Retina (tissue), 1 donor: ENCODE data around the gene EFHC1.
A peak's percentile ranks its signal among the peaks of the same experiment; 100 is the strongest.
"Not testable (repeated sequence)": the region's sequence is repeated elsewhere in the genome, so short reads cannot be mapped to it uniquely, and the experiment has no call there.

Source experiments
- DNase-seq: peaks from one replicate; pipeline ENCODE4 v3.0.0-alpha.2; 2016

The EFHC1 gene

GRCh38 chr6:52399511-52400312 lies 20.4 kb upstream of the EFHC1 start:
- DNase-seq = peak; percentile 38

- DNase-seq = no peak
These were observed 19.7 kb upstream of the EFHC1 start for GRCh38 chr6:52400313-52401041.

DNA sequence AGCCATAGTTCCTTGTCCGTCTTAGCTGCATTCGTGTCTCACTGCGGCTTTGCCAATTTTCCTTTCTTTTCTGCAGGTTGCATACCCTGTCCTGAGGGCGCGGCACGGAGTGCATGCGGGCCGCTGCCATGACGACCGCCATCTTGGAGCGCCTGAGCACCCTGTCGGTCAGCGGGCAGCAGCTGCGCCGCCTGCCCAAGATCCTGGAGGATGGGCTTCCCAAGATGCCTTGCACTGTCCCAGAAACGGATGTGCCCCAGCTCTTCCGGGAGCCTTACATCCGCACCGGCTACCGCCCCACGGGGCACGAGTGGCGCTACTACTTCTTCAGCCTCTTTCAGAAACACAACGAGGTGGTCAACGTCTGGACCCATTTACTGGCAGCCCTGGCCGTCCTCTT lies 17.1 kb upstream of the EFHC1 start:
- no peak for DNase-seq

DNA sequence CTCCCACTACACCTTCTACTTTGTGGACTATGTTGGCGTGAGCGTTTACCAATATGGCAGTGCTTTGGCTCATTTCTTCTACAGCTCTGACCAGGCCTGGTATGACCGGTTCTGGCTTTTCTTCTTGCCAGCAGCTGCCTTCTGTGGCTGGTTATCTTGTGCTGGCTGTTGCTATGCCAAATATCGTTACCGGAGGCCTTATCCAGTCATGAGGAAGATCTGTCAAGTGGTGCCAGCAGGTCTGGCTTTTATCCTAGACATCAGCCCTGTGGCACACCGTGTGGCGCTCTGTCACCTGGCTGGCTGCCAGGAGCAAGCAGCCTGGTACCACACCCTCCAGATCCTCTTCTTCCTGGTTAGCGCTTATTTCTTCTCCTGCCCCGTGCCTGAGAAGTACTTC lies 16.5 kb upstream of the EFHC1 start:
- DNase-seq = no peak

- no peak for DNase-seq
These were observed 14.9 kb upstream of the EFHC1 start for GRCh38 chr6:52405243-52405642.

GRCh38 chr6:52407467-52407866 lies 12.7 kb upstream of the EFHC1 start:
- DNase-seq = peak; percentile 33

GRCh38 chr6:52409499-52409898 lies 10.6 kb upstream of the EFHC1 start:
- no peak for DNase-seq

GRCh38 chr6:52410979-52411378 lies 9.2 kb upstream of the EFHC1 start:
- DNase-seq = no peak

DNA sequence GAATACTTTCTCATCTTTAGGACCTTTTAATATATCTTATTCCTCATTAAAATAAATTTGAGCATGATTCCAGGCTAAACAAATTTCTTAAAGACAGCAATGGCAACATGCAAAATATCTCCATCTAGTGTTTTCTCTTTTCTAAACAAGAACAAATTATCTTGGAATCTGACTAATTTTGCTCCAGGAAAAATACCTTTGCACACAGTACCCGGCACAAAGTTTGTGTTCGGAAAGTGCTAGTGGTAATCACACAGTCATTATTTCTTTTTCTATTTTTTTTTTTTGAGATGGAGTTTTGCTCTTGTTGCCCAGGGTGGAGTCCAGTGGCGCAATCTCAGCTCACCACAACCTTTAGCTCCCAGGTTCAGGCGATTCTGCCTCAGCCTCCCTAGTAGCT lies 8.2 kb upstream of the EFHC1 start:
- DNase-seq = no peak

DNA sequence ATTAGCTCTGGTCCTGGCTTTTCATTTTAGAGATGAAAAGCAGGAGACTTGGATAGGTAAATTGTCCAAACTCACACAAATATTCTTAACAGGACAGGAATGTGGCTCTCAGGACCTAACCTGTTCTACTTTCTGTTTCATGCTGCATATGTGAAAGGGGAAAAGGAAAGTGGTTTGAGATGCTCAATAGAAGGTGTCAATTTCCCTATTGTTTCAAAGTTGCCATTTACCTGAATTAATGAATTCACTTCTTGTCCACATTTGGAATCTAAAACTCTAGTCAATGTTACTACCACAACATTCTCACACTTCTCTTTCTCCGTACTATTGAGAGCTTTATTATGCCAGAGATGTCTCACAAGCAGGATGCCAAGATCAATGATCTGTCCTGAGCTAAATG lies 4.8 kb upstream of the EFHC1 start:
- no peak for DNase-seq

GRCh38 chr6:52415917-52416628 lies 4.1 kb upstream of the EFHC1 start:
- DNase-seq = no peak

DNA sequence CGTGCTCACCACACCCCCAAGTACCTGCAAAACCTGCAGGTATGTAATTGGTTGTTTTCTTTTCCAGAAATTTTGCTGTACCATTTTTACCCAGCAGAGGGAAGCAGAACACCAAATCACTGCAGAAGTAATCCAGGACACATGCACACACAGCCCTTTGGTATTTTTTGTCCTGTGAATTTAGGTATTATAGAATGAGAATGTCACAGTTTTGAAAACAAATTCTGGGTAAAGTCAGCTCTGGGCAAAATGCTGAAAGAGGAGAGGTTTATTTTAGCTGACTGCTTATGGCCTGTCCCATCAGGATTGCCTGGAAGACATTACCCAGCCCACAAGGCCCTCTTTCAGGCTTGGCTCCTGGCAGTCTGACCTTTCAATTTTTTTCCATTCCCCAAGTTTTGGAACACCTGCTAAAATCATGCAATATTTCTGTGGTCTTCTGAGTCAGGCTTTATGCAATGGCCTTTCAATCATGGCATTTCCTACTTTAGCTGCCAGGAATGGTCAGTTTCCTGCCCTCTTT lies 3.5 kb upstream of the EFHC1 start:
- DNase-seq = peak; percentile 75

DNA sequence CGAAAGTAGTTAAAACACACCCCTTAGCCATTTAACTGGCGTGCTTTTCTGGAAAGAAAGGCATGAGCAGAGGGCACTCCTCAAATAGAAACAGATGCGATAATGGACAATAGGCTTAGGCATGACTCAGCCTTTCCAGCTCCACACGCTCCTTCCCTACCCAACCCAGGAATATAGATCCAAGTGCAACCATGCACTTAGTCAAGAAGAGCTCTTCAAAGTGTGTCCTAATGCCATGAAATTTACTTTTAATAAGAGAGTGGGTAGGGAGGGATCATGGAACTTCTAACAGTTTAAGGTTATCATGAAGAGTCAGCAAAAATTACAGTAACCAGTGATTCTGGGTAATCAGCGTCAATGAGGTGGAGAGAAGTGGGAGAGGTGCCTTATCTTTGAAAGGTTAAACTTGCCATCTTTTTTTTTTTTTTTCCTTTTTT lies 2.4 kb upstream of the EFHC1 start:
- DNase-seq = no peak

DNA sequence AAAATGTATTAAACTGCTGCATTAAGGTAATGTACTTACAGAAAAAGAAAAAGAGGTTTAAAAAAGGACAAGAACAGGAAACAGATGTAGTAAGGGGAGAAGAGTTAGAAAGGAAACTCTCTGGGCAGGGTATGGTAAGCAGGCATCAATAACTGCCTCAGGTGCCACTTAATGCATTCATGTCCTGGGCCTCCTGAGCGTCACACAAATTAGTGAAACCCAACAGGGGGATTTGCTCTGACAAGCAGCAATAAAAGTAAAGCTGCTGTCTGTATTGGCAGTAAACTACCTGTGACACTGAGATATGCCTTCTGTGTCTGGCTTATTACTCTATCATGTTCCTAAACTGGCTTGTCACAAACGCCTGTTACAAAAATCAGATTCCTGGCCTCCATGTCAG lies 1.5 kb upstream of the EFHC1 start:
- no peak for DNase-seq

DNA sequence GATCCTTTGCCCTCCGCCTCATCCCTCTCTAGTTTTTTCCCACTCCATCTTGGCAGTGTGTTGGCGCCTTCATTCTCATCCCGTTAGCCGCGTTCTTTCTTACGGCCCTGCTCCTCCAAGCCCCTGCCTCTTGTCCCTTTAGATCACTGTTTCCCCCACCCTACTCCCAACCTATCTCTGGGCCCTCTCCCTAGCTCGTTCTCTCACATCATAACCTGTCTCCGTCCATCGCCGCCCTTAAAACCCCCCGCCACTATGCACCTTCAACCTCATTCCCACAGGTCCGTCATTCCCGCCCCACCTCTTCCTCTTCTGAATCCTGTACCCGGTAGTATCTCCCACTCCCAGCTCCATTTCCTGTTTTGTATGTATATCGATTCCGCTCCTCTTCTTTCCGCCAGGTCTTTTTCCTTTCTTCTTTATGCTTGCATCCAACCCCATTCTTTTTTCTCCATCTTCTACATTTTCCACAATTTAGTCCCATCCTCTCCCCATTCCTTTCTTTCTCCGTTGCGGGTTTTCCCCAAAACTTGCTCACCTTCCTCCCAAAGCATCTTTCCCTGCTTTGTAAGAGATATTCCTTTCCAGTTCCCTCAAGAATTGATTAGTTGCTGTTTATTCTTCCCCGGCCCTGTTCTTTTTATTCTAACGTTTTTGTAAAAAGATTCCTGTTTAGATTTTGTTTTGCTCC lies 671 bp downstream of the EFHC1 start:
- no peak for DNase-seq

DNA sequence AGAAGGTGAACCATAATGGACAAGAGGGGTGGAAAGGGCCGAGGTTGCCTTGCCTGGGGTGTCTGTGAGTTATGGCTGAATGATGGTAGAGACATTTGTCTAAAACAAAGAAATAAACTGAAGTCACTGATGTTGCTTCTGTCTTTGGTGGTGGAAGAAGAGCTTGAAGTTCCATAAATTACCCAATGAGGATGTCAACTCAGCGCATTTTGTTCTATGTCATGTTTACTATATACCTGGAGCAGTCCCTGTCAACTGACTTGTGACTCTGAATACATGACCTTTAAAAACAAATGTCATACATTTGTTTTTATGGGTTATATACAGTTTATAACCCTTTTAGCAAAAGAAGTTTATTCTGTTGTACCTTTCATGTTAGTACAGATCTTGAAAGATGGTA lies 2.0 kb downstream of the EFHC1 start:
- DNase-seq = no peak

DNA sequence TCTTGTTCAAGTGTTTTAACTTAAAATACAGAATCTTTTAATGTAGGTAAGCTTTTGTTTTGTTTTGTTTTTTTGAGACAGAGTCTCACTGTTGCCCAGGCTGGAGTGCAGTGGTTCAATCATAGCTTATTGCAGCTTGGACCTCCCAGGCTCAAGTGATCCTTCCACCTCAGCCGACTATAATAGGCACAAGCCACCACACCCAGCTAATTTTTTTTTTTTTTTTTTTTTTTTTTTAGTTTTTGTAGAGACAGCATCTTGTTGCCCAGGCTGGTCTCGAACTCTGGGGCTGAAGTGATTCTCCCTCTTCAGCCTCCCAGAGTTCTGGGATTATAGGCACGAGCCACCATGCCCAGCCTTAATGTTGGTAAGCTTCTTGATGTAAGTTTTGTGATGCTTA lies 3.3 kb downstream of the EFHC1 start:
- no peak for DNase-seq

GRCh38 chr6:52423971-52424381 lies 3.8 kb downstream of the EFHC1 start:
- no peak for DNase-seq

DNA sequence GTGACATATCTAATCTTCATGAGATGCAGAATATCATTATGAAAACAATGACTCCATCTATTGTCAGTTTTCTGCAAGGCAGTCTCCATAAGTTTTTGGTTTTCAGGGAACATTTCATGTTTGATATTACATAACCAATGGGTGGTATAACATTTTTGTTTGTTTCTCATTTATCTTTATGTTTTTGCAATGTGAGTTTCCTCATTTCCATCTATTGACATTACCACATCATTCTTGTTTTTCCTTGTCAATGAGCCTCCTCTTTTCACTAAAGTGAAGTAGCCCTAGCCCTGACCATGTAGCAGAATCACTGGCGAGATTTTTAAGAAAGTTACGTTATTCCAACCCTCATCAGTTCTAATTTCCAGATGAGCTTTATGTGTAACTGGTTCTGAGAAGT lies 4.4 kb downstream of the EFHC1 start:
- DNase-seq = no peak

- DNase-seq = no peak
These were observed 6.5 kb downstream of the EFHC1 start for GRCh38 chr6:52426667-52427066.

DNA sequence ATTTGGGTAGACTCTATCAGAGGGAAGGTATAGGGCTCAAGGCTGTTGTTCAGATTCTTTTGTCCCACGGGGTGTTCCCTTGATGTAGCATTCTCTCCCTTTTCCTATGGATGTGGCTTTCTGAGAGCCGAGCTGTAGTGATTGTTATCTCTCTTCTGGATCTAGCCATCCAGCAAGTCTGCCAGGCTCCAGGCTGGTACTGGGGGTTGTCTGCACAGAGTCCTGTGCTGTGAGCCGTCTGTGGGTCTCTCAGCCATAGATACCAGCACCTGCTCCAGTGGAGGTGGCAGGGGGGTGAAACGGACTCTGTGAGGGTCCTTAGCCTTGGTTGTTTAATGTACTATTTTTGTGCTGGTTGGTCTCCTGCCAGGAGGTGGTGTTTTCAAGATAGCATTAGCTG lies 13.2 kb downstream of the EFHC1 start:
- not testable (repeated sequence) for DNase-seq

- no peak for DNase-seq
These were observed 15.2 kb downstream of the EFHC1 start for GRCh38 chr6:52435345-52435744.

- DNase-seq = no peak
These were observed 18.8 kb downstream of the EFHC1 start for GRCh38 chr6:52438926-52439325.
